ENCODE measurements around the gene TSSK2. TPM values are rescaled to one million over a fixed set of nuclear protein-coding genes. Genes with fewer than 3 reads are reported as not detected.

Gene TSSK2
- total RNA-seq, 2 experiments from 2014 or later: not detected

DNA sequence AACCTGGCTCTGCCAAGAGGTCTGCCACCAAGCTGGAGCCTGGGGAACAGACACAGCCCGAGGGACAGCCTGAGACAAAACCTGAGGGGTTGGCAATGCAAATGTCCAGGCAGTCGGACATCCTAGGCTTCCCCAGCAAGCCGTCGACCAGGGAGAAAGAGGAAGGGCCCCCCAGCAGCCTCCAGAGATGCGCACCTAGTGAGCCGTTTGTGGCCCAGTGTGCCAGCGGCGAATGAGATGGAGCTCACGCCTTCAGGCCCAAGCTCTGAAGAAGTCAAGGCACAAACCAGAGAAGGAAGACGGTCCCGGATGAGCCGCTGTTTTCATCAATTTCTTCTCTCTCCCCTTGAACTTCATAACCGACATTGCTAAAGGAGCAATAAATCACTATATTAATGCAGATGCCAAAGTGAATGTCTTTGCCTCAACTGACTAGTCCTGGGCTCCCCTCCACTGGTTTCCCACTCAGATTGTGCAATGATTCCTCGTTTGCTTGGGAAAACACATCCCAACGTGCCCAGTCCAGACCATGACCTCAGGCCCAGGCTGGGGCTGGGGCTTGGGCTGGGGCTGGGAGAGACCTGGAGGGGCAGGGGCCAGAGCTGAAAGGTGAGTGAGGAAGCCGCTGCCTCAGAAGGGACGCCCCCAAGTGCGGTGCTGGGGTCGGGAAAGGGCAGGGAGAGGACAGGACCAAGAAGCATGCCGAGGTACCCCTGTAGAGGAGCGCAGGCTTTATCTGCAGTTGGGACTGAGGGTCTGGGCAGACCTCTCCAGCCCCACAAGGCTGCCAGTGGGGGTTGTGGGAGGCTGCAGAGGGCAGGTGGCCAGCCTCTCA is 5.4 kb upstream of the TSSK2 start:
- POLR2A ChIA-PET: interaction anchor here (0.5 to 0.8 kb wide), 2 partner anchors 35 to 1278 kb away, joined by 3 to 4 read pairs; no protein-coding TSS in a partner anchor
- Histone ChIP-seq H3K4me3 (ENCODE audit: low read depth, low read length, poor library complexity, severe bottlenecking) (no peak overlapping the region), H3K9me3 (ENCODE audit: low read length) (no peaks in the 10 kb centered on the region), H3K79me2 (ENCODE audit: insufficient read depth, low read depth, low read length) (peaks cover 11% of the 10 kb centered on the region), H3K4me2 (ENCODE audit: low read length) (no peak overlapping the region), H3K9me2 (ENCODE audit: insufficient read depth, low read length) (no peaks in the 10 kb centered on the region), H3K27ac (ENCODE audit: low read depth, low read length, poor library complexity, severe bottlenecking) (no peak overlapping the region), H2AFZ (ENCODE audit: low read length) (no peak overlapping the region), H3K36me3 (ENCODE audit: insufficient read depth, low read length) (no peaks in the 10 kb centered on the region), H4K20me1 (ENCODE audit: insufficient read depth, low read length) (no peaks in the 10 kb centered on the region), H3K4me1 (ENCODE audit: insufficient read depth, low read length, poor library complexity, severe bottlenecking) (peaks cover 21% of the 10 kb centered on the region)
- no TSS peak for BruUV-seq (replicated peaks)
- intact Hi-C loops (cut with micrococcal nuclease; ENCODE audit: unreplicated experiment): no loop called here
- no peak for DNase-seq (ENCODE audit: low spot score)
- CTCF ChIA-PET (ENCODE audit: unreplicated experiment): no interaction called here
- TF ChIP-seq EZH2phosphoT487 (IDR thresholded peaks at IDR 0.05; ENCODE audit: borderline replicate concordance, low read depth, low read length): no peak
- TF ChIP-seq, protein P1, sequence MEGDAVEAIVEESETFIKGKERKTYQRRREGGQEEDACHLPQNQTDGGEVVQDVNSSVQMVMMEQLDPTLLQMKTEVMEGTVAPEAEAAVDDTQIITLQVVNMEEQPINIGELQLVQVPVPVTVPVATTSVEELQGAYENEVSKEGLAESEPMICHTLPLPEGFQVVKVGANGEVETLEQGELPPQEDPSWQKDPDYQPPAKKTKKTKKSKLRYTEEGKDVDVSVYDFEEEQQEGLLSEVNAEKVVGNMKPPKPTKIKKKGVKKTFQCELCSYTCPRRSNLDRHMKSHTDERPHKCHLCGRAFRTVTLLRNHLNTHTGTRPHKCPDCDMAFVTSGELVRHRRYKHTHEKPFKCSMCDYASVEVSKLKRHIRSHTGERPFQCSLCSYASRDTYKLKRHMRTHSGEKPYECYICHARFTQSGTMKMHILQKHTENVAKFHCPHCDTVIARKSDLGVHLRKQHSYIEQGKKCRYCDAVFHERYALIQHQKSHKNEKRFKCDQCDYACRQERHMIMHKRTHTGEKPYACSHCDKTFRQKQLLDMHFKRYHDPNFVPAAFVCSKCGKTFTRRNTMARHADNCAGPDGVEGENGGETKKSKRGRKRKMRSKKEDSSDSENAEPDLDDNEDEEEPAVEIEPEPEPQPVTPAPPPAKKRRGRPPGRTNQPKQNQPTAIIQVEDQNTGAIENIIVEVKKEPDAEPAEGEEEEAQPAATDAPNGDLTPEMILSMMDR (conservative IDR thresholded peaks at IDR 0.05; ENCODE audit: low read length): no peak

DNA sequence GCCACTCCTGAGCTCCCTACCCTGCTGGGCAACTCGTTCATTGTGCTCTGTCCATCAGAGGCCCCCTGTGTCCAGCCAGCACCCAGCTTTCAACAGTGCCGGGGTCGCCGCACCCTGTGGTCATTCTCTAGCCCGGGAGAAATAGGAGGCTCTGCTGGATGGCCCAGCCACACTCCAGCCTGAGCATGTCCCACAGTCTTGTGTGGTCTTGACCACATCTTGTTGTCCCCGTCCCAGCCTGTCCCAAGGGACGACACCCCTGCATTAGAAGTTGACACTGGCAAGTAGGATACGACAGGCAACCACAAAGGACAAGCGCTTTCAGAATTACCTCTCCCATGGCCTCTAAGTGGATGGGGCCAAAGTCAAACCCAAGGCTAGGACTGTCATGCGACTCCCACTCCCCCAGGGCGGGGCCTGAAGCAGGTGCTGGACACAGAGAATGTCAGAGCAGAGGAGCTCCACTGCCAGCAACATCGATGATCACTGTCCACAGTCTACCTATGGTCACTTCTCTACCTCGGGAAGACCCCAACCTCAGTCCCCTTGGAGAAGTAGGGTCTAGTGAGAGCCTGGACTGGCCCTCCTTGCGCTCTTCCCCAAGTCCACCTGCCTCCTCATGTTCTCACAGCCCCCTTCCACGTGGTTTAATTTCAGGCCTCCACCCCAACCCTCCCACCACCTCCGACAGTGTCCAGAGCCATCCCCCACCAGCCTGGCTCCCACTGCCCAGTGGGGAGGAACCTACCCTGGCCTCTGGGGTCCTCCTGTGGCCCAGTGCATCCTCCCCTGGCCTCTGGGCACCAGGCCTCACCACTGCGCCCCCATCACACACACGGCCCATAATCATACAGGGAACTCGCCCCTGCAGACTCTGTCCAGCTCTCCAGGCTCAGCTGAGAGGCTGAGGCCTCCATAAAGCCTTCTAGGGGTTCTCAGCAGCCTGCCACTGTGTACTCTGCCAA is 4.5 kb upstream of the TSSK2 start:
- no TSS peak for BruUV-seq (replicated peaks)
- no peak overlapping the region for H3K4me3 ChIP-seq (ENCODE audit: low read depth, low read length, poor library complexity, severe bottlenecking)
- H3K27ac ChIP-seq (ENCODE audit: low read depth, low read length, poor library complexity, severe bottlenecking): no peak overlapping the region
- H3K9me3 ChIP-seq (ENCODE audit: low read length): no peaks in the 10 kb centered on the region
- H3K36me3 ChIP-seq (ENCODE audit: insufficient read depth, low read length): 0 out of 2 replicates have a peak, but pooled peaks cover 3% of the 10 kb centered on the region
- H3K4me1 ChIP-seq (ENCODE audit: insufficient read depth, low read length, poor library complexity, severe bottlenecking): peaks cover 16% of the 10 kb centered on the region
- no peaks in the 10 kb centered on the region for H4K20me1 ChIP-seq (ENCODE audit: insufficient read depth, low read length)
- no peak overlapping the region for H2AFZ ChIP-seq (ENCODE audit: low read length)
- CTCF ChIA-PET (ENCODE audit: unreplicated experiment): no interaction called here
- TF ChIP-seq, protein P1 (conservative IDR thresholded peaks at IDR 0.05; ENCODE audit: low read length): no peak
- TF ChIP-seq EZH2phosphoT487 (IDR thresholded peaks at IDR 0.05; ENCODE audit: borderline replicate concordance, low read depth, low read length): no peak
- no peaks in the 10 kb centered on the region for H3K9me2 ChIP-seq (ENCODE audit: insufficient read depth, low read length)
- intact Hi-C loops (cut with micrococcal nuclease; ENCODE audit: unreplicated experiment): no loop called here
- POLR2A ChIA-PET: no interaction called here
- no peak overlapping the region for H3K4me2 ChIP-seq (ENCODE audit: low read length)
- H3K79me2 ChIP-seq (ENCODE audit: insufficient read depth, low read depth, low read length): peaks cover 2% of the 10 kb centered on the region
- no peak for DNase-seq (ENCODE audit: low spot score)
